Endothelial cell of umbilical vein (primary cell): ENCODE data around the gene AICDA. TPM values are rescaled to one million over a fixed set of nuclear protein-coding genes. Genes with fewer than 3 reads are reported as not detected.

ENCODE experiments used
- BruUV-seq: library from RNA; stranded (reverse); fragments of 400-500 nt; replicated peaks from 2 replicates; lab custom pipeline; 2021; lab: Mats Ljungman, UMichigan
- CTCF ChIA-PET: fragments of 300-600, 350-600 bp; sonication (Branson Sonifier 250); formaldehyde crosslinking; loops from one replicate; lab custom pipeline; 2021; ENCODE audit warnings: antibody characterized with exemption, inconsistent platforms; lab: Charles Lee
- POLR2A ChIA-PET: fragments of 300-600, 350-600 bp; sonication (Branson Sonifier 250); formaldehyde crosslinking; loops from one replicate; lab custom pipeline; 2021; ENCODE audit warnings: antibody characterized with exemption, inconsistent platforms; lab: Charles Lee
- DNase-seq: peaks from one replicate; pipeline ENCODE4 v3.0.0-alpha.2; 2011; ENCODE audit warnings: low read depth, low spot score
- FAIRE-seq: peaks from 2 replicates; lab custom pipeline; 2011; peaks lifted over from hg19 to GRCh38; lab: Jason Lieb, UNC
- H2AFZ ChIP-seq: 2 replicates; pipeline ENCODE4 v1.6.0; 2012; ENCODE audit warnings: low read depth, low read length, control low read depth, inconsistent platforms
- H3K27ac ChIP-seq: 2 replicates; pipeline ENCODE4 v1.5.1; 2011; ENCODE audit warnings: low read depth, mild to moderate bottlenecking, control low read depth, low read length, moderate library complexity; ENCODE audit not compliant: insufficient read depth
- H3K27me3 ChIP-seq, 2 experiments: 2 replicates each; pipeline versions ENCODE4 v1.6.0 to v1.6.1; 2011; ENCODE audit warnings: low read length in 2 of 2, mixed read lengths in 1 of 2; ENCODE audit not compliant: control insufficient read depth in 2 of 2, insufficient read depth in 2 of 2
- H3K36me3 ChIP-seq, 2 experiments: 2 replicates in 1 of 2; 3 replicates in 1 of 2; pipeline ENCODE4 v1.5.1; 2011; ENCODE audit warnings: low read length in 2 of 2, mild to moderate bottlenecking in 1 of 2, moderate library complexity in 1 of 2; ENCODE audit not compliant: control insufficient read depth in 2 of 2, insufficient read depth in 2 of 2; ENCODE audit errors: extremely low read depth in 1 of 2
- H3K4me1 ChIP-seq: 3 replicates; pipeline ENCODE4 v1.5.1; 2011; ENCODE audit warnings: mild to moderate bottlenecking, low read length; ENCODE audit not compliant: control insufficient read depth, insufficient read depth; ENCODE audit errors: extremely low read depth
- H3K4me2 ChIP-seq: 2 replicates; pipeline ENCODE4 v1.6.1; 2011; ENCODE audit warnings: low read length, control low read depth, mixed read lengths; ENCODE audit not compliant: insufficient read depth
- H3K4me3 ChIP-seq, 3 experiments: fragments of 200-600 bp in 1 of 3; sonication (generic), shearing (Covaris generic) in 1 of 3; replicated peaks in 1 of 3; 2 replicates each; pipeline ENCODE4 v1.5.1; 2011 to 2016; ENCODE audit warnings: control low read depth in 3 of 3, low read length in 3 of 3, mild to moderate bottlenecking in 2 of 3, inconsistent platforms in 1 of 3, low read depth in 1 of 3, moderate library complexity in 1 of 3; ENCODE audit not compliant: insufficient read depth in 1 of 3
- H3K79me2 ChIP-seq: 2 replicates; pipeline ENCODE4 v1.6.0; 2012; ENCODE audit warnings: low read length, inconsistent platforms; ENCODE audit not compliant: control insufficient read depth, insufficient read depth
- H3K9ac ChIP-seq: replicated peaks from 2 replicates; pipeline ENCODE3; 2011; ENCODE audit warnings: low read length, control low read depth; ENCODE audit not compliant: insufficient read depth; ENCODE audit errors: extremely low read depth
- H3K9me1 ChIP-seq: replicated peaks from 3 replicates; pipeline ENCODE4 v1.6.0; 2011; ENCODE audit warnings: mild to moderate bottlenecking, low read length; ENCODE audit not compliant: control insufficient read depth, insufficient read depth; ENCODE audit errors: extremely low read depth
- H3K9me3 ChIP-seq: replicated peaks from 2 replicates; pipeline ENCODE4 v1.5.1; 2012; ENCODE audit warnings: low read length, inconsistent platforms; ENCODE audit not compliant: control insufficient read depth, insufficient read depth
- H4K20me1 ChIP-seq: replicated peaks from 2 replicates; pipeline ENCODE3; 2011; ENCODE audit warnings: mild to moderate bottlenecking, low read length; ENCODE audit not compliant: control insufficient read depth, insufficient read depth; ENCODE audit errors: extremely low read depth
- EZH2 ChIP-seq: IDR thresholded peaks from 2 replicates; pipeline ENCODE4 v1.6.1; 2012; ENCODE audit warnings: borderline replicate concordance, low read depth, mild to moderate bottlenecking, moderate library complexity, low read length, inconsistent platforms; ENCODE audit not compliant: severe bottlenecking
- FOS ChIP-seq: IDR thresholded peaks from 2 replicates; pipeline ENCODE4 v1.6.1; 2011; ENCODE audit warnings: mild to moderate bottlenecking, low read length, moderate library complexity, borderline replicate concordance; ENCODE audit not compliant: insufficient read depth
- GATA2 ChIP-seq: IDR thresholded peaks from 2 replicates; pipeline ENCODE4 v1.7.0; 2011; ENCODE audit warnings: low read depth, mild to moderate bottlenecking, moderate library complexity, mixed read lengths, low read length; ENCODE audit not compliant: insufficient read length, insufficient read depth
- JUN ChIP-seq: IDR thresholded peaks from 2 replicates; pipeline ENCODE4 v1.6.1; 2011; ENCODE audit warnings: borderline replicate concordance, low read depth; ENCODE audit not compliant: insufficient read length, insufficient read depth
- MYC ChIP-seq: IDR thresholded peaks from one replicate; pipeline ENCODE4 v1.6.1; 2011; ENCODE audit warnings: mild to moderate bottlenecking, low read depth, low read length
- POLR2A ChIP-seq: IDR thresholded peaks from 2 replicates; pipeline ENCODE4 v1.6.1; 2012; ENCODE audit warnings: low read depth, mild to moderate bottlenecking, control low read depth, low read length
- POLR2AphosphoS5 ChIP-seq: IDR thresholded peaks from 2 replicates; pipeline ENCODE4 v1.6.1; 2012; ENCODE audit warnings: low read depth, mild to moderate bottlenecking, control low read depth, low read length, moderate library complexity; ENCODE audit not compliant: insufficient read depth
- dilution Hi-C: fragments of 300-500 bp; cut with MboI; formaldehyde crosslinking; loops from one replicate; pipeline ENCODE4 v1.15.0; 2019; ENCODE audit warnings: low sequenced_read_pairs; ENCODE audit not compliant: extremely low pct_ligation_motif_present
- intact Hi-C: fragments of 100-400 bp; cut with micrococcal nuclease; formaldehyde crosslinking; loops from one replicate; pipeline ENCODE4 v1.10.0; 2022
- polyA plus RNA-seq, 4 experiments: library from polyadenylated mRNA; depleted of rRNA in 3 of 4; stranded (reverse) in 3 of 4; unstranded in 1 of 4; fragments of >200 nt; gene quantifications; 2 replicates each; pipeline versions ENCODE4 v1.2.1 to v1.2.3, GENCODE V29; 2011 to 2012; ENCODE audit warnings: missing spikeins in 1 of 4
- total RNA-seq: library from RNA; stranded (reverse); gene quantifications from 2 replicates; pipeline ENCODE4 v1.2.3, GENCODE V29; 2021
- TF ChIP-seq, protein P1 (sequence below), 2 donors: IDR thresholded peaks; 1 replicate in 1 of 2; 2 replicates in 1 of 2; pipeline ENCODE4 v1.5.1; 2011; ENCODE audit warnings: low read length in 2 of 2, mild to moderate bottlenecking in 2 of 2, moderate library complexity in 2 of 2, control low read depth in 1 of 2, inconsistent platforms in 1 of 2, low read depth in 1 of 2; ENCODE audit not compliant: insufficient read depth in 1 of 2; ENCODE audit errors: extremely low read depth in 1 of 2
- TF ChIP-seq, protein P2 (sequence below): IDR thresholded peaks from 2 replicates; pipeline ENCODE4 v1.6.1; 2011; ENCODE audit not compliant: insufficient read depth, insufficient read length

Gene AICDA
- total and polyA plus RNA-seq, 2 donors (not counting 3 experiments of a cell fraction or from before 2014, with no cell fraction given) = not detected

- H3K4me1 ChIP-seq = no peaks in the 10 kb centered on the region
- ChIA-PET POLR2A (no interaction called here), CTCF (interaction anchor here (0.7 to 2.0 kb wide), 8 partner anchors 15 to 389 kb away, joined by 3 to 13 read pairs (median 4); no protein-coding TSS in a partner anchor)
- H3K4me3 ChIP-seq = no peak overlapping the region
- no peak for TF ChIP-seq MYC
- TF ChIP-seq FOS = no peak
- no peak overlapping the region for H3K9ac ChIP-seq
- H3K9me3 ChIP-seq = no peaks in the 10 kb centered on the region
- DNase-seq (peak; percentile 26), FAIRE-seq (no peak)
- no peak overlapping the region for H2AFZ ChIP-seq
- no peaks in the 10 kb centered on the region for H4K20me1 ChIP-seq
- H3K4me2 ChIP-seq = no peak overlapping the region
- H3K36me3 ChIP-seq = no peaks in the 10 kb centered on the region
- no TSS peak for BruUV-seq
- intact Hi-C loops (no loop called here), dilution Hi-C loops (no loop called here)
- H3K9me1 ChIP-seq = no peaks in the 10 kb centered on the region
- H3K27ac ChIP-seq = no peak overlapping the region
- H3K27me3 ChIP-seq = peaks cover 2 to 9% of the 10 kb centered on the region in 2 experiments
- no peaks in the 10 kb centered on the region for H3K79me2 ChIP-seq
Observed at GRCh38 chr12:8661016-8661415, 48.4 kb upstream of the AICDA start.

GRCh38 chr12:8658346-8658745 lies 45.7 kb upstream of the AICDA start:
- Histone ChIP-seq H3K27me3 (peaks cover 0 to 5% of the 10 kb centered on the region in 2 experiments), H3K4me2 (no peak overlapping the region), H4K20me1 (no peaks in the 10 kb centered on the region), H3K9me1 (no peaks in the 10 kb centered on the region), H3K36me3 (no peaks in the 10 kb centered on the region), H3K27ac (no peak overlapping the region), H3K79me2 (no peaks in the 10 kb centered on the region), H3K9me3 (no peaks in the 10 kb centered on the region), H3K9ac (no peak overlapping the region), H2AFZ (no peak overlapping the region), H3K4me1 (no peaks in the 10 kb centered on the region), H3K4me3 (no peak overlapping the region)
- no peak for DNase-seq
- intact Hi-C loops (no loop called here), dilution Hi-C loops (no loop called here)
- TF ChIP-seq MYC (no peak), EZH2 (no peak), GATA2 (no peak), FOS (no peak), JUN (no peak), POLR2A (no peak), POLR2AphosphoS5 (no peak)
- TF ChIP-seq, protein P1, sequence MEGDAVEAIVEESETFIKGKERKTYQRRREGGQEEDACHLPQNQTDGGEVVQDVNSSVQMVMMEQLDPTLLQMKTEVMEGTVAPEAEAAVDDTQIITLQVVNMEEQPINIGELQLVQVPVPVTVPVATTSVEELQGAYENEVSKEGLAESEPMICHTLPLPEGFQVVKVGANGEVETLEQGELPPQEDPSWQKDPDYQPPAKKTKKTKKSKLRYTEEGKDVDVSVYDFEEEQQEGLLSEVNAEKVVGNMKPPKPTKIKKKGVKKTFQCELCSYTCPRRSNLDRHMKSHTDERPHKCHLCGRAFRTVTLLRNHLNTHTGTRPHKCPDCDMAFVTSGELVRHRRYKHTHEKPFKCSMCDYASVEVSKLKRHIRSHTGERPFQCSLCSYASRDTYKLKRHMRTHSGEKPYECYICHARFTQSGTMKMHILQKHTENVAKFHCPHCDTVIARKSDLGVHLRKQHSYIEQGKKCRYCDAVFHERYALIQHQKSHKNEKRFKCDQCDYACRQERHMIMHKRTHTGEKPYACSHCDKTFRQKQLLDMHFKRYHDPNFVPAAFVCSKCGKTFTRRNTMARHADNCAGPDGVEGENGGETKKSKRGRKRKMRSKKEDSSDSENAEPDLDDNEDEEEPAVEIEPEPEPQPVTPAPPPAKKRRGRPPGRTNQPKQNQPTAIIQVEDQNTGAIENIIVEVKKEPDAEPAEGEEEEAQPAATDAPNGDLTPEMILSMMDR (IDR thresholded peaks at IDR 0.05; ENCODE audit: extremely low read depth in 1 of 2, insufficient read depth in 1 of 2, low read depth in 1 of 2, low read length in 2 of 2) = no peak
- TF ChIP-seq, protein P2, sequence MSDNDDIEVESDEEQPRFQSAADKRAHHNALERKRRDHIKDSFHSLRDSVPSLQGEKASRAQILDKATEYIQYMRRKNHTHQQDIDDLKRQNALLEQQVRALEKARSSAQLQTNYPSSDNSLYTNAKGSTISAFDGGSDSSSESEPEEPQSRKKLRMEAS = no peak
- peak; percentile 49 for FAIRE-seq
- POLR2A ChIA-PET = interaction anchor here (1.2 kb wide), 1 partner anchor 34 kb away, joined by 4 read pairs; no protein-coding TSS in a partner anchor
- CTCF ChIA-PET = interaction anchor here (0.8 to 5.3 kb wide), 18 partner anchors 11 to 390 kb away, joined by 4 to 311 read pairs (median 17); partner anchors contain the start of genes A2ML1 and PHC1
- BruUV-seq = no TSS peak
